ENCODE measurements around the gene GET4.
"Not testable (repeated sequence)": the region's sequence is repeated elsewhere in the genome, so short reads cannot be mapped to it uniquely, and the experiment has no call there.

Gene GET4

DNA sequence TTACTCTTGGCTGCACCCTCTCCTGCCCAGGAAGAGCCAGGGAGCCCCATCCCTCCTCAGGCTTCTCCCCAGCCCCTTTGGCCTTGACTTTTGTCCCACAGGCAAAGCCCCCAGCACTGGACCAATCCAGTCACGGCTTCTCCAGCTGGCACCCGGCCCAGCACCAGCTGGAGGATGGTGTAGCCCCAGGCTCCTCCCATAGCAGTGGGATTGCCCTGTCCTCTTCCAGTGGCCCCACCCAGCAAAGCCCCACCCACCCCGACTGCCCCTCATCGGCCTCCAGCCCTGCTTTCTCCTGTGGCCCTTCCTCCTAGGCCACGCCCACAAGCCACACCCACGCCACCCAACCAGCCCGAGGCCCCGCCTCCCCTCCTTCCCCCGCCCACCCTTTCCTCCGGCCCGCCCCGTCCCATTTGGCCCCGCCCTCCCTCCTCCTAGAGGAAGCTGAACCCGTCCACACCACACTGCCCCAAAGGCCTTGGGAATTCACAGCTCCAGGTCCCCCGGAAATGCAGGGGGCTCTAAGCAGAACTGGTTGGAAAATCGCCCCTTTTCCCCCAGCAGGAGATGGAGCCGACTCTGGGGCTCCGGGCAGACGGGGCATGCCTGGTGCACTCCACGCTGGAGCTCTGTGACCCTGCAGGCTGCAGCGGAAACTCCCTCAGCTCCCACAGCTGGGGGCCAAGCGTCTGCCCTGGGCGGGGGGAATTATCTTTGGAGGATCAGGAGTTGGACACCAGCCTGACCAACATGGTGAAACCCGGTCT, 25.2 kb downstream of the GET4 start:
- 27 to 44% methylated on average over 12 of the region's 24 CpGs for WGBS, 2 experiments (ENCODE audit: insufficient coverage in 2 of 2)
- H3K9me3 ChIP-seq (ENCODE audit: control insufficient read depth, low read length), result no peaks in the 10 kb centered on the region
- no peak overlapping the region for H3K4me3 ChIP-seq (ENCODE audit: extremely low read depth, insufficient read depth, low read length, poor library complexity, severe bottlenecking)
- H3K4me1 ChIP-seq (ENCODE audit: control insufficient read depth, insufficient read depth, low read length, poor library complexity, severe bottlenecking), result peaks cover 7% of the 10 kb centered on the region
- peaks cover 7% of the 10 kb centered on the region for H3K36me3 ChIP-seq (ENCODE audit: control insufficient read depth, insufficient read depth, low read length)
- H3K27ac ChIP-seq (ENCODE audit: low read depth, low read length, severe bottlenecking), result no peak overlapping the region

- WGBS, 2 experiments (ENCODE audit: insufficient coverage in 2 of 2), result 90 to 91% methylated on average over 18 to 22 of the region's 22 CpGs
- no peak overlapping the region for H3K4me3 ChIP-seq (ENCODE audit: extremely low read depth, insufficient read depth, low read length, poor library complexity, severe bottlenecking)
- peaks cover 7% of the 10 kb centered on the region for H3K4me1 ChIP-seq (ENCODE audit: control insufficient read depth, insufficient read depth, low read length, poor library complexity, severe bottlenecking)
- H3K27ac ChIP-seq (ENCODE audit: low read depth, low read length, severe bottlenecking), result no peak overlapping the region
- H3K36me3 ChIP-seq (ENCODE audit: control insufficient read depth, insufficient read depth, low read length), result no peaks in the 10 kb centered on the region
- H3K9me3 ChIP-seq (ENCODE audit: control insufficient read depth, low read length), result no peaks in the 10 kb centered on the region
Measured at GRCh38 chr7:902996-903395, 26.6 kb downstream of the GET4 start.

DNA sequence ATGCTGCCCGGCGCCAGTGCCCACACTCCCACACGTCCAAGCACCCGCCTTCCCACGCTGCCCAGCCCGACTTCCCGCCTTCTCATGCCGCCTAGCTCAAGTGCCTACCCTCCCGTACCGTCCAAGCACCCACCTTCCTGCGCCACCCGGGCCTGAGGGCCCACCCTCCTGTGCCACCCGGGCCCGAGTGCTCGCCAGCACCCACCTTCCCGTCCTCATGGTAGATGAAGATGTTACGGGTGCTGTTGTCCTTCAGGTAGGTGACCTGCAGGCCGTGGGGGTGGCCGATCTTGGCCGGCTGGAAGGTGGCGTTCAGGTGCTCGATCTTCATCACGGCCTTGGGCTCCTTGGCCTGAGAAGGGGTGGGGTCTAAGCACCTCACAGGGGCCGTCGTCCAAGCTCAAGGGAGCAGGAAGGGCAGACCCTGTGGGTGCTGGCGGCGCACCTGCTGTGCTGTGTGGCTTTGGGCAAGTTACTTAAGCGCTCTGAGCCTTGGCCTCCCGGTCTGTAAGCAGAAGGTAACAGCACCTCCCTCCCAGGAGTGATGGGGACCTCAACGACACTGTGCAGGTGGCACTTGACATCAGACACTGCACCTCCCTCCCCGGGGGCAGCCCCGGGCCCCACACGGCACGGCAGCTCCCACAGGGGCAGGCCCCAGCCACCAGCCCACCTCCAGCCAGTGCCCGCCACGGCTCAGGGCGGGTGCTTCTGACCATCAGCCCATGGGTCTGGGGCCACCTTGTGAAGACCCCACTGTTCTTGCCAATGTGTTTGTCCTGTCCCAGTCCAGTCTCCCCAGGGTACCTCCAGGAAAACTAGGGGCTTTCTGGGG, 27.8 kb downstream of the GET4 start:
- Histone ChIP-seq H3K9me3 (ENCODE audit: control insufficient read depth, low read length) (no peaks in the 10 kb centered on the region), H3K36me3 (ENCODE audit: control insufficient read depth, insufficient read depth, low read length) (no peaks in the 10 kb centered on the region), H3K4me1 (ENCODE audit: control insufficient read depth, insufficient read depth, low read length, poor library complexity, severe bottlenecking) (peaks cover 7% of the 10 kb centered on the region), H3K27ac (ENCODE audit: low read depth, low read length, severe bottlenecking) (no peak overlapping the region), H3K4me3 (ENCODE audit: extremely low read depth, insufficient read depth, low read length, poor library complexity, severe bottlenecking) (no peak overlapping the region)
- WGBS, 2 experiments (ENCODE audit: insufficient coverage in 2 of 2), result 94% methylated on average over 31 to 35 of the region's 37 CpGs

DNA sequence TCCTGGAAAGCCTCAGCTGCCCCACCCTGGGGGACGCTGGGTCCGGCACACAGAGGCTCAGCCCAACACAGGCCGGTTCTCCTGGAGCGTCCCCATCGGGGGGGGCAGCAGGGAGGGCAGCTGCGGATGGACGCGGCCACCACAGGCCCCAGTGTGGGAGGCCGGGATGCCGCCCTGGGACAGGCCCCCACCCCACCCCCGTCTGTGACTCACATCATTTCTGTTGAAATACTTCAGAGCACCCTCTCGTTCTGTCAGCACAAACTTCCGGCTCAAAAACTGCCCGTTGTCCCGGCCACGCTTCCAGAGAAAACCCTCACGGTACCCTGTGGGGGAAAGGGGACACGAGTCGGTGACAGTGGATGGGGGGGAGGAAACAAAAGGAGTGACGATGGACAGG, 28.5 kb downstream of the GET4 start:
- 70 to 80% methylated on average over 17 to 19 of the region's 20 CpGs for WGBS, 2 experiments (ENCODE audit: insufficient coverage in 2 of 2)
- Histone ChIP-seq H3K9me3 (ENCODE audit: control insufficient read depth, low read length) (no peaks in the 10 kb centered on the region), H3K4me1 (ENCODE audit: control insufficient read depth, insufficient read depth, low read length, poor library complexity, severe bottlenecking) (peaks cover 7% of the 10 kb centered on the region), H3K36me3 (ENCODE audit: control insufficient read depth, insufficient read depth, low read length) (no peaks in the 10 kb centered on the region), H3K4me3 (ENCODE audit: extremely low read depth, insufficient read depth, low read length, poor library complexity, severe bottlenecking) (no peak overlapping the region), H3K27ac (ENCODE audit: low read depth, low read length, severe bottlenecking) (no peak overlapping the region)

- H3K4me3 ChIP-seq (ENCODE audit: extremely low read depth, insufficient read depth, low read length, poor library complexity, severe bottlenecking), result no peak overlapping the region
- H3K27ac ChIP-seq (ENCODE audit: low read depth, low read length, severe bottlenecking), result no peak overlapping the region
- 79 to 83% methylated on average over 4 to 8 of the region's 10 CpGs for WGBS, 2 experiments (ENCODE audit: insufficient coverage in 2 of 2)
- H3K4me1 ChIP-seq (ENCODE audit: control insufficient read depth, insufficient read depth, low read length, poor library complexity, severe bottlenecking), result peaks cover 7% of the 10 kb centered on the region
- no peaks in the 10 kb centered on the region for H3K36me3 ChIP-seq (ENCODE audit: control insufficient read depth, insufficient read depth, low read length)
- H3K9me3 ChIP-seq (ENCODE audit: control insufficient read depth, low read length), result no peaks in the 10 kb centered on the region
Measured at GRCh38 chr7:906776-907157, 30.4 kb downstream of the GET4 start.

- H3K36me3 ChIP-seq (ENCODE audit: control insufficient read depth, insufficient read depth, low read length), result no peaks in the 10 kb centered on the region
- no peaks in the 10 kb centered on the region for H3K9me3 ChIP-seq (ENCODE audit: control insufficient read depth, low read length)
- WGBS, 2 experiments (ENCODE audit: insufficient coverage in 2 of 2), result 85 to 86% methylated on average over 41 to 47 of the region's 49 CpGs
Measured at GRCh38 chr7:907158-907980, 31.0 kb downstream of the GET4 start.

DNA sequence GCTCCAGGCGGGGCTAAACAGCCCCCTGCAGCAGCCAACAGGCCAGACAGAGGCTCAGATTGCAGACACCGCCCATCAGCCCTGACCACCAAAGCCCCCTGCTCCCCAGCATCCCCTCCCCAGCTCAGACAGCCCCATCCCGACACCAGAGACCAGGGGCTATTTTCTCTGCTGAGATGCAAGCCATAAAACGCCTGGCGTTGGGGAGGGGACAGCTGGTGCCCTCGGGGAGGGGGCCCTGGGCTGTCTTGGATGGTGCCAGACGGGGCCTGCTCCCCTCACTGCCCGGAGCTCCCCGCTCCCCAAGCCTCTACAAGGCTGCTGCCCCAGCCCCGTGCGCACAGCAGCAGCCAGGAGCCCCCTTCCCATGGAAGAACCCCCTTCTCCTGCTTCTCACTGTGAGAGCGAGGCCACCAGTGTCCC, 31.8 kb downstream of the GET4 start:
- no peaks in the 10 kb centered on the region for H3K9me3 ChIP-seq (ENCODE audit: control insufficient read depth, low read length)
- peaks cover 7% of the 10 kb centered on the region for H3K4me1 ChIP-seq (ENCODE audit: control insufficient read depth, insufficient read depth, low read length, poor library complexity, severe bottlenecking)
- H3K36me3 ChIP-seq (ENCODE audit: control insufficient read depth, insufficient read depth, low read length), result no peaks in the 10 kb centered on the region
- no peak overlapping the region for H3K4me3 ChIP-seq (ENCODE audit: extremely low read depth, insufficient read depth, low read length, poor library complexity, severe bottlenecking)
- no peak overlapping the region for H3K27ac ChIP-seq (ENCODE audit: low read depth, low read length, severe bottlenecking)
- WGBS, 2 experiments (ENCODE audit: insufficient coverage in 2 of 2), result 85 to 86% methylated on average over 12 of the region's 12 CpGs

More at GRCh38 chr7:907158-907980, 31.0 kb downstream of the GET4 start:
- no peak overlapping the region for H3K4me3 ChIP-seq (ENCODE audit: extremely low read depth, insufficient read depth, low read length, poor library complexity, severe bottlenecking)
- H3K27ac ChIP-seq (ENCODE audit: low read depth, low read length, severe bottlenecking), result no peak overlapping the region
- peaks cover 7% of the 10 kb centered on the region for H3K4me1 ChIP-seq (ENCODE audit: control insufficient read depth, insufficient read depth, low read length, poor library complexity, severe bottlenecking)

DNA sequence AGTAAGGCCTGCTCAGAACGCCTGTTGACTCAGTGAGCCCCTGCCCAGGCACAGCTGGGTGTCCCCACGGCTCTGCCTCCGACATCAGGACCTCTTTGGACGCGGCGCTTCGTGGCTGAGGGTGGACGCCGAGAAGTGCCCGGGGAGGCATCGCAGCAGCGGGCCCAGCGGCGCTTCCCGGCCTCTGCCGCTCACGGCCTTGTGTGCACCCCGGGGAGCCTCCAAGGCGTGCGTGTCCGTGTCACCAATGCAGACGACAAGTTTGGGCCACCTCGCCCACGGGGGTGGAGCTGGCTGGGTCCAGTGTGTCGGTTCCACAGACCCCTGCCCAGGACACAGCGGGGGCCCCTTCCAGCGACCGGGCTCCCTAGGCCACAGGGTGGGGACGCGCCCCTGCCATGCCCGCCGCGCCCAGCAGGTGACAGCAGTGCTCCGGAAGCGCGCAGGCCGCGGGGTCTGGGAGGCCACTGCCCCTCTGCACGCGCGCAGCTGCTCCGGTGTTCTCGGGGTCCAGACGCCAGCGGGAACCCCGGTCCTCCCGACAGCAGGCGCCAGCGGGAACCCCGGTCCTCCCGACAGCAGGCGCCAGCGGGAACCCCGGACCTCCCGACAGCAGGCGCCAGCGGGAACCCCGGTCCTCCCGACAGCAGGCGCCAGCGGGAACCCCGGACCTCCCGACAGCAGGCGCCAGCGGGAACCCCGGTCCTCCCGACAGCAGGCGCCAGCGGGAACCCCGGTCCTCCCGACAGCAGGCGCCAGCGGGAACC, 32.4 kb downstream of the GET4 start:
- H3K36me3 ChIP-seq (ENCODE audit: control insufficient read depth, insufficient read depth, low read length); H3K27ac ChIP-seq (ENCODE audit: low read depth, low read length, severe bottlenecking); H3K4me1 ChIP-seq (ENCODE audit: control insufficient read depth, insufficient read depth, low read length, poor library complexity, severe bottlenecking); H3K9me3 ChIP-seq (ENCODE audit: control insufficient read depth, low read length): not testable (repeated sequence)
- peak overlapping the region; percentile 18 for H3K4me3 ChIP-seq (ENCODE audit: extremely low read depth, insufficient read depth, low read length, poor library complexity, severe bottlenecking)
- 23 to 31% methylated on average over 29 to 38 of the region's 73 CpGs for WGBS, 2 experiments (ENCODE audit: insufficient coverage in 2 of 2)

DNA sequence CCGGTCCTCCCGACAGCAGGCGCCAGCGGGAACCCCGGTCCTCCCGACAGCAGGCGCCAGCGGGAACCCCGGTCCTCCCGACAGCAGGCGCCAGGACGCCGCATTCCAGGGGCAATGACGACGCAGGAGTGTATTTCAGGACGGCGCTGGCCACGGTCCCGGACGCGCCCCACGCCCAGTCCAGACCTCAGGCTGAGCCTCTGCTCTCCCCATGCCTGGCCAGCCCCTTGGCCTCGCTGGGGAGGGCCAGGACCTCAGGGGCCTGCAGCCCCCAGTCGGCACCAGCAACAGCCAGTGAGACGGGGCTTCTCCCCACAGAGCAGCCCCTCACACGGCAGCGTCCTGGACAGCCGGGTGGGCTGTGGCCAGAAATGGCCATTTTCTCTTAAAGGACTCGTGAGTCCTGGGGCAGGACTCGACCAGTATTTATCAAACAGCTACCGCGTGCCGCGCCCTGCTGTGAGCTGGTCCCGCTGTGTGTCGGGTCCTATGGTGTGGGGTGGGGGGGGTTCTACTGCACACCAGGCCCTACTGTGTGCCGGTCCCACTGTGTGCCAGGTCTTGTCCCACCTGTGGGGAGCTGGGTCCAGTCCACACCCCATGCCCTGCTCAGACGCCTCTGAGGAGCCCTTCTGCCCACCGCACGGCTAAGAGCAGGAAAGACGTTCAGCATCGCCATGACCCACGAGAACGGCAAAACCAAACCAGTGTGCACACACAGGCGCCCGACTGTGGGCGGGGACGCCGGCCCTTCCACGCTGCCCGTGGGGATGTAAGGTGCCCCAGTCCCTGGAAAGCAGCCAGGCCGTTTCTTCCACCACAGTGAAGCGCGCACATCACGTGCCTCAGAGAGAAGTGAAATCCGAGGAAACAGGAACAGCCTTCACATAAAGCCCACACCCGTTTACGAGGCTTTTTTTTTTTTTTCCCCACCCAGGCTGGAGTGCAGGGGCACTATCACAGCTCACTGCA, 33.3 kb downstream of the GET4 start:
- H3K27ac ChIP-seq (ENCODE audit: low read depth, low read length, severe bottlenecking), result no peak overlapping the region
- H3K36me3 ChIP-seq (ENCODE audit: control insufficient read depth, insufficient read depth, low read length), result no peaks in the 10 kb centered on the region
- WGBS, 2 experiments (ENCODE audit: insufficient coverage in 2 of 2), result 63 to 65% methylated on average over 51 of the region's 58 CpGs
- H3K9me3 ChIP-seq (ENCODE audit: control insufficient read depth, low read length), result no peaks in the 10 kb centered on the region
- H3K4me1 ChIP-seq (ENCODE audit: control insufficient read depth, insufficient read depth, low read length, poor library complexity, severe bottlenecking), result peaks cover 3% of the 10 kb centered on the region
- H3K4me3 ChIP-seq (ENCODE audit: extremely low read depth, insufficient read depth, low read length, poor library complexity, severe bottlenecking), result peak overlapping the region; percentile 18

Measured in mesodermal cell (in vitro differentiated cells).